ENCODE measurements around the gene GLYR1. TPM values are rescaled to one million over a fixed set of nuclear protein-coding genes. Genes with fewer than 3 reads are reported as not detected.

GLYR1 gene
- polyA plus RNA-seq, 1 experiment, result 46.3 TPM

- TF ChIP-seq CTCF (IDR thresholded peaks at IDR 0.05; ENCODE audit: low read depth, low read length), result no peak
- no peak overlapping the region for H3K4me3 ChIP-seq (ENCODE audit: low read depth, low read length)
- ChIA-PET POLR2A (no interaction called here), CTCF (interaction anchor here (1.0 kb wide), 1 partner anchor 125 kb away, joined by 4 read pairs; no protein-coding TSS in a partner anchor)
- no peaks in the 10 kb centered on the region for H3K27me3 ChIP-seq (ENCODE audit: control insufficient read depth, insufficient read depth, low read length)
- H3K9me3 ChIP-seq (ENCODE audit: control insufficient read depth, insufficient read depth, low read length), result no peaks in the 10 kb centered on the region
- no peak overlapping the region for H3K27ac ChIP-seq (ENCODE audit: low read depth, low read length)
- DNase-seq (ENCODE audit: low read depth, low spot score), result no peak
These were observed 16.7 kb downstream of the GLYR1 start for GRCh38 chr16:4830408-4830807.

- POLR2A ChIA-PET, result interaction anchor here (0.5 to 0.6 kb wide), 2 partner anchors 42 to 227 kb away, joined by 5 to 8 read pairs; no protein-coding TSS in a partner anchor
- TF ChIP-seq CTCF (IDR thresholded peaks at IDR 0.05; ENCODE audit: low read depth, low read length), result no peak
- DNase-seq (ENCODE audit: low read depth, low spot score), result no peak
- no peak overlapping the region for H3K27ac ChIP-seq (ENCODE audit: low read depth, low read length)
- H3K27me3 ChIP-seq (ENCODE audit: control insufficient read depth, insufficient read depth, low read length), result no peaks in the 10 kb centered on the region
- no peaks in the 10 kb centered on the region for H3K9me3 ChIP-seq (ENCODE audit: control insufficient read depth, insufficient read depth, low read length)
- CTCF ChIA-PET, result no interaction called here
- no peak overlapping the region for H3K4me3 ChIP-seq (ENCODE audit: low read depth, low read length)
These were observed 18.3 kb downstream of the GLYR1 start for GRCh38 chr16:4828567-4829321.

DNA sequence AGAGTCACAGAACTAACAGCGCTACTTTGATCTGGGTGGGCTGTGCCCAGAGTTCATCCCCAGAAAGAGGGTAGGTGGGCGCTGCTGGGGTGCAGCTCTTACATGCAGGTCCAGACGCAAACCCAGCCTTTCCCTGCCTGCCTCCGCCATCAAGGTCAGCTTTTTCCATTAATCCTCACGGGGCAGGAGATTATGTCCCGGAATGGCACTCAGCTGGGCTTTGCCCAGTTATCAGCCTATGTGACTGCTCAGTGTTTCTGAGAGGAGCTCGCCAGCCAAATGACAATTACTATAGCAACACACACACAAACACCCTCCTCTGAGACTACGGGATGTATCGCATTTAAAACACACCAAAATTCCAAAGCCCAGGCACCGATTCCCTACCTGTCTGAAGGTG lies 20.1 kb downstream of the GLYR1 start:
- ChIA-PET POLR2A (interaction anchor here (0.7 kb wide), 1 partner anchor 9 kb away, joined by 3 read pairs; no protein-coding TSS in a partner anchor), CTCF (interaction anchor here (1.2 kb wide), 1 partner anchor 129 kb away, joined by 3 read pairs; no protein-coding TSS in a partner anchor)
- H3K4me3 ChIP-seq (ENCODE audit: low read depth, low read length), result no peak overlapping the region
- no peaks in the 10 kb centered on the region for H3K9me3 ChIP-seq (ENCODE audit: control insufficient read depth, insufficient read depth, low read length)
- H3K27me3 ChIP-seq (ENCODE audit: control insufficient read depth, insufficient read depth, low read length), result no peaks in the 10 kb centered on the region
- TF ChIP-seq CTCF (IDR thresholded peaks at IDR 0.05; ENCODE audit: low read depth, low read length), result no peak
- no peak for DNase-seq (ENCODE audit: low read depth, low spot score)
- H3K27ac ChIP-seq (ENCODE audit: low read depth, low read length), result no peak overlapping the region

- no peaks in the 10 kb centered on the region for H3K9me3 ChIP-seq (ENCODE audit: control insufficient read depth, insufficient read depth, low read length)
- POLR2A ChIA-PET, result no interaction called here
- TF ChIP-seq CTCF (IDR thresholded peaks at IDR 0.05; ENCODE audit: low read depth, low read length), result no peak
- no peaks in the 10 kb centered on the region for H3K27me3 ChIP-seq (ENCODE audit: control insufficient read depth, insufficient read depth, low read length)
- no peak overlapping the region for H3K27ac ChIP-seq (ENCODE audit: low read depth, low read length)
- H3K4me3 ChIP-seq (ENCODE audit: low read depth, low read length), result no peak overlapping the region
- CTCF ChIA-PET, result interaction anchor here (1.2 kb wide), 1 partner anchor 130 kb away, joined by 3 read pairs; no protein-coding TSS in a partner anchor
- no peak for DNase-seq (ENCODE audit: low read depth, low spot score)
These were observed 20.6 kb downstream of the GLYR1 start for GRCh38 chr16:4826526-4826925.

DNA sequence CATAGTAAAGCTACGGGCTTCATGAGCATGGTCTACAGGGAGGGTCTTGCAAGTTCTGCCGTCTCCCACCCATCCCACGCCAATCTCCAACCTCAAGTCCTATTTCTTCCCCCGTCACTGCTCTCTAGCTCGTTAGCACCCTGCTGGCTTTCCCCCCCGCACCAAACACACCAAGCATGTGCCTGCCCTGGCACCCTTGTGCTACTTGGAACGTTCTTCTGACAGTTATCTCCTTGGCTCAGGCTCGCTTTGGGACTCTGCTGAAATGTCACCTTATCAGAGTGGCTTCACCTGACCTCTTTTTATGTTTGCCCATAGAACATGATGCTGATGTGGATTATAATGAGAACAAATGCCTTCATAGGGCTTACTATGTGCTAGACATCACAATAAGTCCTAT lies 21.9 kb downstream of the GLYR1 start:
- no peak for TF ChIP-seq CTCF (IDR thresholded peaks at IDR 0.05; ENCODE audit: low read depth, low read length)
- H3K27ac ChIP-seq (ENCODE audit: low read depth, low read length), result no peak overlapping the region
- no peaks in the 10 kb centered on the region for H3K27me3 ChIP-seq (ENCODE audit: control insufficient read depth, insufficient read depth, low read length)
- no peaks in the 10 kb centered on the region for H3K9me3 ChIP-seq (ENCODE audit: control insufficient read depth, insufficient read depth, low read length)
- DNase-seq (ENCODE audit: low read depth, low spot score), result no peak
- H3K4me3 ChIP-seq (ENCODE audit: low read depth, low read length), result no peak overlapping the region
- POLR2A ChIA-PET, result no interaction called here
- CTCF ChIA-PET, result interaction anchor here (1.2 kb wide), 1 partner anchor 131 kb away, joined by 5 read pairs; no protein-coding TSS in a partner anchor

Data from AG04450 (cell line).